Activated B cell treated with CpG ODN at 0.5 μM for 24 hours (primary cell): ENCODE measurements around the gene ABHD4. TPM values are rescaled to one million over a fixed set of nuclear protein-coding genes. Genes with fewer than 3 reads are reported as not detected.

ENCODE experiments used
- ATAC-seq: fragments of 200-7000 bp; cut with Tn5 transposase; one replicate; pipeline ENCODE4 v1.10.0; 2021; ENCODE audit warnings: low read depth, mild to moderate bottlenecking, moderate library complexity
- CTCF ChIA-PET: fragments of 350-600 bp; sonication (Branson Sonifier 250); formaldehyde crosslinking; loops from one replicate; lab custom pipeline; 2021; ENCODE audit warnings: antibody characterized with exemption; lab: Charles Lee
- POLR2A ChIA-PET: fragments of 350-600 bp; sonication (Branson Sonifier 250); formaldehyde crosslinking; loops from one replicate; lab custom pipeline; 2021; ENCODE audit warnings: antibody characterized with exemption; lab: Charles Lee
- DNase-seq: peaks from one replicate; pipeline ENCODE4 v3.0.0; 2022
- H3K27ac Mint-ChIP-seq: one replicate; pipeline ENCODE4 v1.8.0; 2020; ENCODE audit warnings: mixed read lengths
- H3K27me3 Mint-ChIP-seq: one replicate; pipeline ENCODE4 v1.8.0; 2021; ENCODE audit warnings: mixed read lengths
- H3K36me3 Mint-ChIP-seq: one replicate; pipeline ENCODE4 v1.8.0; 2021; ENCODE audit warnings: low read depth, mixed read lengths
- H3K4me1 Mint-ChIP-seq: one replicate; pipeline ENCODE4 v1.8.0; 2021; ENCODE audit warnings: mixed read lengths
- H3K4me3 Mint-ChIP-seq: one replicate; pipeline ENCODE4 v1.8.0; 2020; ENCODE audit warnings: mild to moderate bottlenecking, mixed read lengths
- H3K9me3 Mint-ChIP-seq: one replicate; pipeline ENCODE4 v1.8.0; 2020; ENCODE audit warnings: mixed read lengths
- intact Hi-C: fragments of 100-400 bp; cut with micrococcal nuclease; formaldehyde crosslinking; loops from one replicate; pipeline ENCODE4 v1.15.1; 2024
- total RNA-seq: library from RNA; stranded (reverse); gene quantifications from 2 replicates; pipeline ENCODE4 v1.2.3, GENCODE V29; 2022
- TF ChIP-seq, protein P1 (sequence below): fragments of 200-600 bp; IDR thresholded peaks from one replicate; pipeline ENCODE4 v1.8.0; 2022; ENCODE audit warnings: antibody characterized with exemption, mild to moderate bottlenecking

Gene ABHD4
- total RNA-seq, 1 donor from 2014 or later = 12.1 TPM

DNA sequence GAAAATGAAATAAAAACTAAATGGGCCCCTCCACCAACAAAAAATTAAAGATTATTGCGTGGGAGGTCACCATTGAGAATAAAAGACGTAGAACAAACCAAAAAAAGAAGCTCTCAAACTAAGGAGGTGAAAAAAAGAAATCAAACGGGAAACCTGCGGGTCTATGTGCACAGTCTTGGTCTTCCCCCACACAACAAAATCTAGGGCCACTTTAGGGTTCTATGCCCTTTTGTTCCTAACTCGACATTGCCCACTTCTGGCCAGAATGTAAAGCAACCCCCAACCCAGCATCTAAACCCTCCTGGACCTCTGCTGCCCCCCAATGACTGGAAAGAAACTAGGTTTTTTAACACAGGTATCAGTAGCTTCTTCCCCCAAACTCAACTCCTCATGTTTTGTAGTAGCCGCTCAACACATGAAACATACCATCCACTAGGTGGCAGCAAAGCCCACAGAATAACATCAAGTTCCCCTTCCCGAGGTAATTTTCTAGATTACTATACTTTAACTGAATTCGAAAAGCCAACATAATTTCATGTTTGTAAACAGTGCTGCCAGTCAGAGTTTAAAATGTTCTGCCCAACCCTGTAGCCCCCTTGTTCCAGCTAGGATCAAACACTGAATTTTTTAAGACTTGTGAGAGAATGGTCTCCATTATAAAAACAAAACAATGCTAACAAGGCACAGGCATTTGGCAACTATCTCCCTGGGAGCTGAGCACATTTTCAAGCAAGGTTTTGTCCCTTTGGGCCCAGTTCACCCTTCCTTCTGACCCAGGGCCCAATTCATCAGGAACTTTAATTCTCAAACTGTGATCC lies 27.8 kb upstream of the ABHD4 start:
- peak overlapping the region; percentile 94 for H3K27ac Mint-ChIP-seq
- intact Hi-C loops = loop anchor here (1.0 to 2.0 kb wide), 18 partner anchors 13 to 488 kb away; partner anchors contain the start of genes ABHD4, DAD1, LRP10 and OXA1L
- ATAC-seq (peak; percentile 88), DNase-seq (peak; percentile 53)
- H3K4me3 Mint-ChIP-seq = peak overlapping the region; percentile 74
- H3K4me1 Mint-ChIP-seq = peaks cover 53% of the 10 kb centered on the region
- TF ChIP-seq, protein P1, sequence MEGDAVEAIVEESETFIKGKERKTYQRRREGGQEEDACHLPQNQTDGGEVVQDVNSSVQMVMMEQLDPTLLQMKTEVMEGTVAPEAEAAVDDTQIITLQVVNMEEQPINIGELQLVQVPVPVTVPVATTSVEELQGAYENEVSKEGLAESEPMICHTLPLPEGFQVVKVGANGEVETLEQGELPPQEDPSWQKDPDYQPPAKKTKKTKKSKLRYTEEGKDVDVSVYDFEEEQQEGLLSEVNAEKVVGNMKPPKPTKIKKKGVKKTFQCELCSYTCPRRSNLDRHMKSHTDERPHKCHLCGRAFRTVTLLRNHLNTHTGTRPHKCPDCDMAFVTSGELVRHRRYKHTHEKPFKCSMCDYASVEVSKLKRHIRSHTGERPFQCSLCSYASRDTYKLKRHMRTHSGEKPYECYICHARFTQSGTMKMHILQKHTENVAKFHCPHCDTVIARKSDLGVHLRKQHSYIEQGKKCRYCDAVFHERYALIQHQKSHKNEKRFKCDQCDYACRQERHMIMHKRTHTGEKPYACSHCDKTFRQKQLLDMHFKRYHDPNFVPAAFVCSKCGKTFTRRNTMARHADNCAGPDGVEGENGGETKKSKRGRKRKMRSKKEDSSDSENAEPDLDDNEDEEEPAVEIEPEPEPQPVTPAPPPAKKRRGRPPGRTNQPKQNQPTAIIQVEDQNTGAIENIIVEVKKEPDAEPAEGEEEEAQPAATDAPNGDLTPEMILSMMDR = peak; percentile 76
- ChIA-PET POLR2A (interaction anchor here (0.6 to 7.5 kb wide), 46 partner anchors 10 to 1871 kb away, joined by 3 to 163 read pairs (median 4); partner anchors contain the start of genes AJUBA, DAD1, LRP10 and OXA1L), CTCF (interaction anchor here (0.8 to 9.4 kb wide), 93 partner anchors 8 to 521 kb away, joined by 3 to 324 read pairs (median 5); partner anchors contain the start of genes ABHD4, AJUBA, CDH24 and DAD1)
- no peaks in the 10 kb centered on the region for H3K9me3 Mint-ChIP-seq
- no peaks in the 10 kb centered on the region for H3K27me3 Mint-ChIP-seq
- peaks cover 41% of the 10 kb centered on the region for H3K36me3 Mint-ChIP-seq

DNA sequence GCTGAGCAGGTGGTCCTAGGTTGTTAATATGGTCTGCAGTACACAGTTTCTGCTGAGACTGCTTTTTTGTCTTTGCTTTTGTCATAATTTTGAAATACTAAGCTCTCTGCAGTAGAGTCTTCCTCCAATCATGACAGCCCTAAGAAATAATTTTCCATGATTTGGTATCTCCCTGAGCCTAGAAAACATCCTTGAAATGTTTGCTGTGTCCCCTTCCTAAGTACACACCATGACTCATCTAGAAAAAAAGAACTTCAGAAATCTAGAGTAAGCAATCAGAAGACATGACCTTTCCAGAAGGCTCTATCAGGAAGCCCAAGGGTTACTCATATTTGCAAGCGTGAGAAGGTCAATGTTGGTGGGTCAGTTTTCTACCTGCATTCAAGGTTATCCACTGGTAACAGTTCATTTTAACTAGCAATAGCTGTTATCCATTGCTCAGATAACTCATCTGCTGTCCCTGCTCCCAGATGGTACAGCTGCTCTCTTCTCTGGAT lies 25.5 kb upstream of the ABHD4 start:
- peaks cover 51% of the 10 kb centered on the region for H3K36me3 Mint-ChIP-seq
- peaks cover 39% of the 10 kb centered on the region for H3K4me1 Mint-ChIP-seq
- no peak for DNase-seq
- ATAC-seq = no peak
- POLR2A ChIA-PET = no interaction called here
- TF ChIP-seq, protein P1 = no peak
- intact Hi-C loops = no loop called here
- H3K27ac Mint-ChIP-seq = no peak overlapping the region
- no peaks in the 10 kb centered on the region for H3K27me3 Mint-ChIP-seq
- H3K4me3 Mint-ChIP-seq = no peak overlapping the region
- CTCF ChIA-PET = interaction anchor here (0.9 to 9.4 kb wide), 10 partner anchors 14 to 412 kb away, joined by 3 to 324 read pairs (median 38); partner anchors contain the start of genes AJUBA and DAD1
- no peaks in the 10 kb centered on the region for H3K9me3 Mint-ChIP-seq

DNA sequence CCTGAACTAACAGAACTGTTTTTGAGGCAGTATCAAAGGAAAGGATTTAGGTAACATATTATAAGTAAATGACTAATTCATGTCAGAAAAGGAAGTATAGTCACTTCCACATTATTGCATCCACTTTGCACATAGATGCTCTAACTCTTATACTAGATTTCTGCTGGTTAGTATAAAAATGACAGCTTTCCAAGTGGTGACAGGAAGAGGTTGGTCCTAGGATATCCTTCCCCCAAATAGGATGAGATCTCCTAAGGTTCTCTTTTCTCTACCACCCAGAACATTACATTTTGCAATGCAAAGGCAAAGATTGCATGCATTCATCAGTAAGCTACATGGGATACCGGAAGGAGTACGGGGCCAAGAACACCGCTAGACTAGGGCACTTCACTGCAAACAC lies 24.3 kb upstream of the ABHD4 start:
- TF ChIP-seq, protein P1 = no peak
- H3K27ac Mint-ChIP-seq = no peak overlapping the region
- no peak overlapping the region for H3K4me3 Mint-ChIP-seq
- H3K27me3 Mint-ChIP-seq = no peaks in the 10 kb centered on the region
- intact Hi-C loops = no loop called here
- H3K36me3 Mint-ChIP-seq = peaks cover 54% of the 10 kb centered on the region
- H3K9me3 Mint-ChIP-seq = no peaks in the 10 kb centered on the region
- ChIA-PET POLR2A (no interaction called here), CTCF (interaction anchor here (4.4 to 4.8 kb wide), 2 partner anchors 17 to 411 kb away, joined by 41 to 75 read pairs; partner anchors contain the start of genes AJUBA and DAD1)
- DNase-seq (no peak), ATAC-seq (no peak)
- H3K4me1 Mint-ChIP-seq = peaks cover 30% of the 10 kb centered on the region

DNA sequence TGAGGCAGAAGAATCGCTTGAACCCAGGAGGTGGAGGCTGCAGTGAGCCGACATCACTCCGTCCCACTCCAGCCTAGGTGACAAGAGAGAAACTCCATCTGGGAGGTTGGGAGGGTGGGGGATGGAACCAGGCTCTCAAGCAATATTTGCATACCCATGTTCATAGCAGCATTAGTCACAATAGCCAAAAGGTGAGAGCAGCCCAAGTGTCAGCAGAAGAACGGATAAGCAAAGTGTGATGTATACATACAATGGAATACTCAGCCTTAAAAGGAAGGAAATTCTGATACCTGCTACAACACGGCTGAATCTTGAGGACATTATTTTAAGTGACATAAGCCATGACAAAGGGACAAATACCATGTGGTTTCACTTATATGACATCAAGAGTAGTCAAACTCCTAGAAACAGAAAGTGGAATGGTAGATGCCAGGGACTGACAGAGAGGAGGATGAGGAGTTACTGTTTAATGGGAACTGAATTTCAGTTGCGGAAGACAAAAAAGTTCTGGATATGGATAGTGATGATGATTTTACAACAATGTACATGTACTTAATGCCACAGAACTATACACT lies 20.7 kb upstream of the ABHD4 start:
- Mint-ChIP-seq H3K9me3 (no peaks in the 10 kb centered on the region), H3K4me3 (no peak overlapping the region), H3K27me3 (no peaks in the 10 kb centered on the region), H3K4me1 (peaks cover 12% of the 10 kb centered on the region), H3K36me3 (peaks cover 53% of the 10 kb centered on the region), H3K27ac (no peak overlapping the region)
- ChIA-PET CTCF (no interaction called here), POLR2A (interaction anchor here (0.6 kb wide), 1 partner anchor 161 kb away, joined by 3 read pairs; no protein-coding TSS in a partner anchor)
- no peak for ATAC-seq
- no peak for DNase-seq
- TF ChIP-seq, protein P1 = no peak
- intact Hi-C loops = no loop called here
